Mesendoderm (in vitro differentiated cells): ENCODE measurements around the gene VASP.

Experiments used
- DNase-seq: peaks from one replicate; pipeline ENCODE4 v3.0.0; 2013
- H2AK5ac ChIP-seq: 2 replicates; pipeline ENCODE4 v1.6.1; 2013; ENCODE audit warnings: low read length, inconsistent platforms
- H2BK120ac ChIP-seq: 2 replicates; pipeline ENCODE4 v1.6.1; 2013; ENCODE audit warnings: low read depth, mild to moderate bottlenecking, low read length, moderate library complexity, mixed read lengths
- H2BK15ac ChIP-seq: replicated peaks from 2 replicates; pipeline ENCODE4 v1.6.1; 2013; ENCODE audit warnings: low read depth, mild to moderate bottlenecking, moderate library complexity
- H2BK5ac ChIP-seq: 2 replicates; pipeline ENCODE4 v1.6.1; 2013; ENCODE audit warnings: low read length, inconsistent platforms
- H3K18ac ChIP-seq: 2 replicates; pipeline ENCODE4 v1.6.1; 2013; ENCODE audit warnings: mild to moderate bottlenecking, low read length, mixed read lengths
- H3K23ac ChIP-seq: one replicate; pipeline ENCODE4 v1.6.1; 2013; ENCODE audit warnings: low read length
- H3K27ac ChIP-seq: 2 replicates; pipeline ENCODE4 v1.5.1; 2013; ENCODE audit warnings: low read depth, mild to moderate bottlenecking, inconsistent platforms, low read length, moderate library complexity
- H3K27me3 ChIP-seq: 2 replicates; pipeline ENCODE4 v1.6.1; 2013; ENCODE audit warnings: low read length, control low read depth, mild to moderate bottlenecking, inconsistent platforms; ENCODE audit not compliant: insufficient read depth, poor library complexity
- H3K36me3 ChIP-seq: 2 replicates; pipeline ENCODE4 v1.6.1; 2013; ENCODE audit warnings: low read length, inconsistent platforms; ENCODE audit not compliant: control insufficient read depth, insufficient read depth
- H3K4ac ChIP-seq: one replicate; pipeline ENCODE4 v1.6.1; 2013; ENCODE audit warnings: low read depth, mild to moderate bottlenecking, low read length, moderate library complexity
- H3K4me1 ChIP-seq: 2 replicates; pipeline ENCODE4 v1.6.1; 2013; ENCODE audit warnings: low read depth, low read length, inconsistent platforms; ENCODE audit not compliant: control insufficient read depth
- H3K4me2 ChIP-seq: 2 replicates; pipeline ENCODE4 v1.6.1; 2013; ENCODE audit warnings: low read length
- H3K4me3 ChIP-seq: 2 replicates; pipeline ENCODE4 v1.5.1; 2013; ENCODE audit warnings: mild to moderate bottlenecking, low read length
- H3K56ac ChIP-seq: one replicate; pipeline ENCODE4 v1.6.1; 2013; ENCODE audit warnings: low read length
- H3K79me1 ChIP-seq: 2 replicates; pipeline ENCODE4 v1.6.1; 2013; ENCODE audit warnings: low read length, inconsistent platforms
- H3K79me2 ChIP-seq: 2 replicates; pipeline ENCODE4 v1.6.1; 2013; ENCODE audit warnings: mild to moderate bottlenecking, low read length; ENCODE audit not compliant: control insufficient read depth, insufficient read depth
- H3K9ac ChIP-seq: 2 replicates; pipeline ENCODE4 v1.6.1; 2013; ENCODE audit warnings: low read length, inconsistent platforms
- H4K5ac ChIP-seq: one replicate; pipeline ENCODE4 v1.6.1; 2013; ENCODE audit warnings: low read length
- H4K8ac ChIP-seq: one replicate; pipeline ENCODE4 v1.6.1; 2013; ENCODE audit warnings: low read depth, mild to moderate bottlenecking, control low read depth, low read length, moderate library complexity
- WGBS: extraction: QIAGEN DNeasy Blood & Tissue Kit; methylation state at CpG from one replicate; pipeline ENCODE4 v1.1.7; 2013; ENCODE audit warnings: low lambda C conversion rate, missing lambda C conversion rate; ENCODE audit not compliant: insufficient coverage; ENCODE audit errors: extremely low coverage; 5-methylcytosine and 5-hydroxymethylcytosine counted together

Gene VASP

GRCh38 chr19:45524575-45525129 is 17.4 kb downstream of the VASP start:
- no peaks in the 10 kb centered on the region for H3K27me3 ChIP-seq
- H3K9ac ChIP-seq, result no peak overlapping the region
- no peaks in the 10 kb centered on the region for H3K79me2 ChIP-seq
- no CpG with 5 or more reads among the region's 15 CpGs for WGBS
- no peak overlapping the region for H4K8ac ChIP-seq
- H3K18ac ChIP-seq, result no peak overlapping the region
- H3K23ac ChIP-seq, result no peak overlapping the region
- H2BK120ac ChIP-seq, result no peak overlapping the region
- no peak overlapping the region for H3K4ac ChIP-seq
- H3K4me2 ChIP-seq, result no peak overlapping the region
- H2BK15ac ChIP-seq, result no peak overlapping the region
- no peak for DNase-seq
- H3K36me3 ChIP-seq, result peaks cover 12% of the 10 kb centered on the region
- H2BK5ac ChIP-seq, result no peak overlapping the region
- peaks cover 1% of the 10 kb centered on the region for H3K79me1 ChIP-seq
- no peak overlapping the region for H3K56ac ChIP-seq
- peaks cover 4% of the 10 kb centered on the region for H3K4me1 ChIP-seq
- H4K5ac ChIP-seq, result no peak overlapping the region
- H3K4me3 ChIP-seq, result no peak overlapping the region
- H3K27ac ChIP-seq, result no peak overlapping the region
- H2AK5ac ChIP-seq, result no peak overlapping the region

GRCh38 chr19:45526143-45526542 is 18.9 kb downstream of the VASP start:
- DNase-seq, result peak; percentile 92
- Histone ChIP-seq H3K4ac (no peak overlapping the region), H2BK120ac (no peak overlapping the region), H2BK15ac (no peak overlapping the region), H4K8ac (no peak overlapping the region), H3K56ac (no peak overlapping the region), H3K4me3 (no peak overlapping the region), H3K79me1 (no peaks in the 10 kb centered on the region), H3K36me3 (peaks cover 9% of the 10 kb centered on the region), H3K27ac (no peak overlapping the region), H3K79me2 (no peaks in the 10 kb centered on the region), H3K4me1 (peaks cover 4% of the 10 kb centered on the region), H2AK5ac (no peak overlapping the region), H3K27me3 (no peaks in the 10 kb centered on the region), H4K5ac (no peak overlapping the region), H3K18ac (no peak overlapping the region), H3K23ac (no peak overlapping the region), H2BK5ac (no peak overlapping the region), H3K4me2 (no peak overlapping the region), H3K9ac (no peak overlapping the region)
- WGBS, result no CpG with 5 or more reads among the region's 9 CpGs

- Histone ChIP-seq H4K5ac (no peak overlapping the region), H2AK5ac (no peak overlapping the region), H3K56ac (no peak overlapping the region), H3K4me1 (peaks cover 4% of the 10 kb centered on the region), H3K4me2 (no peak overlapping the region), H2BK120ac (no peak overlapping the region), H3K4me3 (no peak overlapping the region), H3K27me3 (no peaks in the 10 kb centered on the region), H3K18ac (no peak overlapping the region), H4K8ac (no peak overlapping the region), H3K4ac (no peak overlapping the region), H3K23ac (no peak overlapping the region), H3K79me2 (no peaks in the 10 kb centered on the region), H2BK5ac (no peak overlapping the region), H3K79me1 (no peaks in the 10 kb centered on the region), H3K27ac (no peak overlapping the region), H3K9ac (no peak overlapping the region), H3K36me3 (peaks cover 9% of the 10 kb centered on the region), H2BK15ac (no peak overlapping the region)
- no peak for DNase-seq
- WGBS, result no CpG with 5 or more reads among the region's 4 CpGs
Measured at GRCh38 chr19:45526971-45527370, 19.7 kb downstream of the VASP start.

GRCh38 chr19:45527731-45528130 is 20.5 kb downstream of the VASP start:
- Histone ChIP-seq H4K8ac (no peak overlapping the region), H2AK5ac (no peak overlapping the region), H3K56ac (peak overlapping the region; percentile 35), H3K27ac (no peak overlapping the region), H3K4me2 (no peak overlapping the region), H4K5ac (no peak overlapping the region), H2BK15ac (no peak overlapping the region), H3K79me2 (no peaks in the 10 kb centered on the region), H3K27me3 (no peaks in the 10 kb centered on the region), H3K4me1 (peaks cover 4% of the 10 kb centered on the region), H3K36me3 (peaks cover 8% of the 10 kb centered on the region), H3K9ac (peak overlapping the region; percentile 10), H2BK120ac (no peak overlapping the region), H3K4ac (no peak overlapping the region), H2BK5ac (no peak overlapping the region), H3K23ac (no peak overlapping the region), H3K18ac (no peak overlapping the region), H3K79me1 (no peaks in the 10 kb centered on the region), H3K4me3 (no peak overlapping the region)
- DNase-seq, result peak; percentile 54
- WGBS, result no CpG with 5 or more reads among the region's 15 CpGs

- peak; percentile 89 for DNase-seq
- Histone ChIP-seq H4K5ac (no peak overlapping the region), H3K36me3 (peaks cover 7% of the 10 kb centered on the region), H2BK5ac (no peak overlapping the region), H3K4me3 (no peak overlapping the region), H4K8ac (no peak overlapping the region), H3K56ac (peak overlapping the region; percentile 35), H2BK15ac (no peak overlapping the region), H2BK120ac (no peak overlapping the region), H3K79me2 (no peaks in the 10 kb centered on the region), H3K27ac (no peak overlapping the region), H3K4me2 (peak overlapping the region; percentile 15), H3K79me1 (no peaks in the 10 kb centered on the region), H3K4ac (no peak overlapping the region), H3K27me3 (no peaks in the 10 kb centered on the region), H3K4me1 (peaks cover 4% of the 10 kb centered on the region), H3K23ac (no peak overlapping the region), H2AK5ac (no peak overlapping the region), H3K18ac (no peak overlapping the region), H3K9ac (peak overlapping the region; percentile 10)
- no CpG with 5 or more reads among the region's 17 CpGs for WGBS
Measured at GRCh38 chr19:45528149-45528743, 21.0 kb downstream of the VASP start.
